Body of pancreas (tissue), 4 donors: ENCODE results near the gene SLC11A2. TPM values are rescaled to one million over a fixed set of nuclear protein-coding genes. Genes with fewer than 3 reads are reported as not detected.

ENCODE experiments used
- ATAC-seq: fragments of 150-250 bp; one replicate; pipeline ENCODE4 v1.9.1; 2016
- DNase-seq, 4 donors: peaks; one replicate each; pipeline ENCODE4 v3.0.0-alpha.2; 2019
- H3K27ac ChIP-seq, 4 donors: fragments of 200-600 bp; sonication (generic); 1 replicate in 3 of 4; 2 replicates in 1 of 4; pipeline versions ENCODE4 v1.5.1 to v1.6.1; 2016 to 2019; ENCODE audit warnings: mild to moderate bottlenecking in 1 of 4, mixed read lengths in 1 of 4, moderate library complexity in 1 of 4
- H3K27me3 ChIP-seq, 2 donors: fragments of 200-600 bp; sonication (generic); one replicate each; pipeline ENCODE4 v1.6.0; 2016; ENCODE audit warnings: mild to moderate bottlenecking in 1 of 2
- H3K36me3 ChIP-seq, 2 donors: fragments of 200-600 bp; sonication (generic); replicated peaks in 1 of 2; 2 replicates each; pipeline ENCODE4 v1.5.1; 2016; ENCODE audit warnings: low read depth in 2 of 2; ENCODE audit not compliant: insufficient read depth in 1 of 2
- H3K4me1 ChIP-seq: fragments of 200-600 bp; sonication (generic); one replicate; pipeline ENCODE4 v1.6.0; 2016
- H3K4me3 ChIP-seq, 2 donors: fragments of 200-600 bp; sonication (generic); 1 replicate in 1 of 2; 2 replicates in 1 of 2; pipeline ENCODE4 v1.5.1; 2016 to 2019
- H3K9me3 ChIP-seq, 3 donors: fragments of 200-600 bp; sonication (generic); 1 replicate in 2 of 3; 2 replicates in 1 of 3; pipeline ENCODE4 v1.5.1; 2016
- POLR2A ChIP-seq, 3 donors: fragments of 450-650 bp; IDR thresholded peaks; one replicate each; pipeline ENCODE4 v1.6.1; 2016; ENCODE audit warnings: antibody characterized with exemption in 3 of 3, mild to moderate bottlenecking in 2 of 3
- WGBS, 2 donors: methylation state at CpG; one replicate each; pipeline ENCODE4 v1.1.5; 2017; 5-methylcytosine and 5-hydroxymethylcytosine counted together
- intact Hi-C: fragments of 100-400 bp; cut with DNase I; formaldehyde crosslinking; loops from one replicate; pipeline ENCODE4 v1.15.1; 2023
- total RNA-seq, 2 donors: library from RNA; depleted of rRNA; stranded (reverse); fragments of >200 nt; gene quantifications; one replicate each; pipeline ENCODE4 v1.1.0, GENCODE V29; 2016
- TF ChIP-seq, protein P1 (sequence below), 7 experiments: fragments of 450-650 bp in 4 of 7; fragments of 200-600 bp in 3 of 7; sonication (generic) in 3 of 7; IDR thresholded peaks; one replicate each; pipeline ENCODE4 v1.5.1; 2016 to 2019; ENCODE audit warnings: antibody characterized with exemption in 7 of 7

SLC11A2 gene
- total RNA-seq, 2 donors from 2014 or later = 53.2 to 55.0 TPM

DNA sequence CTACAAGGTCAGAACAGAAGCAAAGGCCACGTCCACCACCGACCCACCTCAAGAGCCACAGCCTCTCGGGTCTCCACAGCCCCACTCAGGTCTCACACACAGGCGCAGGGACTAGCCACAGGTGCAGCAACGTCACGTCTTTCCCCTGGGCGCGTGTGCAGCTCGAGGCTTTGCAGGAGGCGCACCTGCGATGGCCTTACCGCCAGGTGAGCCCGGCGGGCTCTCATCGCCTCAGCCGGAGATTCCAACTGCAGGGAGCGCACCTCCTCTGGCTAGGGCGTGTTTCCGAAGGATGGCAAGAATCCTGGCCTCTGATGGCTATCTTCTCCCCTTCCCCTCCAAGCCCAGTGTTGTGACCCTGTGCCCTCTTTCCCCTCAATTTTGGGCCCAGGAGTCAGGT is 73.7 kb downstream of the SLC11A2 start, which contains the start of gene HIGD1C:
Gene HIGD1C, plus strand, starts transcription at position 35 of the 400 bp plus-strand sequence. CDS start 1,455 bp downstream, outside the sequence.
- Histone ChIP-seq H3K27me3 (no peaks in the 10 kb centered on the region), H3K27ac (no peak within 1 kb of the TSS), H3K4me1 (no peaks in the 10 kb centered on the region), H3K36me3 (no peaks in the 10 kb centered on the region), H3K4me3 (no peak within 1 kb of the TSS), H3K9me3 (no peaks in the 10 kb centered on the region)
- DNase-seq (no peak), ATAC-seq (no peak)
- 91 to 96% methylated on average over 15 to 18 of the region's 19 CpGs for WGBS, 2 donors
- intact Hi-C loops = no loop called here
- TF ChIP-seq, protein P1, sequence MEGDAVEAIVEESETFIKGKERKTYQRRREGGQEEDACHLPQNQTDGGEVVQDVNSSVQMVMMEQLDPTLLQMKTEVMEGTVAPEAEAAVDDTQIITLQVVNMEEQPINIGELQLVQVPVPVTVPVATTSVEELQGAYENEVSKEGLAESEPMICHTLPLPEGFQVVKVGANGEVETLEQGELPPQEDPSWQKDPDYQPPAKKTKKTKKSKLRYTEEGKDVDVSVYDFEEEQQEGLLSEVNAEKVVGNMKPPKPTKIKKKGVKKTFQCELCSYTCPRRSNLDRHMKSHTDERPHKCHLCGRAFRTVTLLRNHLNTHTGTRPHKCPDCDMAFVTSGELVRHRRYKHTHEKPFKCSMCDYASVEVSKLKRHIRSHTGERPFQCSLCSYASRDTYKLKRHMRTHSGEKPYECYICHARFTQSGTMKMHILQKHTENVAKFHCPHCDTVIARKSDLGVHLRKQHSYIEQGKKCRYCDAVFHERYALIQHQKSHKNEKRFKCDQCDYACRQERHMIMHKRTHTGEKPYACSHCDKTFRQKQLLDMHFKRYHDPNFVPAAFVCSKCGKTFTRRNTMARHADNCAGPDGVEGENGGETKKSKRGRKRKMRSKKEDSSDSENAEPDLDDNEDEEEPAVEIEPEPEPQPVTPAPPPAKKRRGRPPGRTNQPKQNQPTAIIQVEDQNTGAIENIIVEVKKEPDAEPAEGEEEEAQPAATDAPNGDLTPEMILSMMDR (IDR thresholded peaks at IDR 0.05) = no peak
- TF ChIP-seq POLR2A (IDR thresholded peaks at IDR 0.05) = no peak

GRCh38 chr12:50951112-50951511 is 75.1 kb downstream of the SLC11A2 start:
- H3K4me3 ChIP-seq = no peak overlapping the region
- TF ChIP-seq POLR2A (IDR thresholded peaks at IDR 0.05) = no peak
- TF ChIP-seq, protein P1 (IDR thresholded peaks at IDR 0.05) = no peak
- no peaks in the 10 kb centered on the region for H3K9me3 ChIP-seq
- DNase-seq (no peak), ATAC-seq (no peak)
- 86 to 93% methylated on average over 2 of the region's 2 CpGs for WGBS, 2 donors
- H3K27ac ChIP-seq = no peak overlapping the region
- intact Hi-C loops = no loop called here
- H3K27me3 ChIP-seq = no peaks in the 10 kb centered on the region
- H3K36me3 ChIP-seq = no peaks in the 10 kb centered on the region
- no peaks in the 10 kb centered on the region for H3K4me1 ChIP-seq

- no peak overlapping the region for H3K4me3 ChIP-seq
- no peak for ATAC-seq
- TF ChIP-seq, protein P1 (IDR thresholded peaks at IDR 0.05) = no peak
- no peak for TF ChIP-seq POLR2A (IDR thresholded peaks at IDR 0.05)
- 89 to 92% methylated on average over 4 of the region's 4 CpGs for WGBS, 2 donors
- no peak overlapping the region for H3K27ac ChIP-seq
- H3K9me3 ChIP-seq = no peaks in the 10 kb centered on the region
- intact Hi-C loops = no loop called here
- no peaks in the 10 kb centered on the region for H3K27me3 ChIP-seq
- H3K36me3 ChIP-seq = no peaks in the 10 kb centered on the region
- DNase-seq = no peak
- no peaks in the 10 kb centered on the region for H3K4me1 ChIP-seq
These were observed 76.3 kb downstream of the SLC11A2 start for GRCh38 chr12:50949801-50950302.

- no peak for TF ChIP-seq POLR2A (IDR thresholded peaks at IDR 0.05)
- DNase-seq (no peak), ATAC-seq (no peak)
- Histone ChIP-seq H3K36me3 (no peaks in the 10 kb centered on the region), H3K27ac (no peak overlapping the region), H3K9me3 (no peaks in the 10 kb centered on the region), H3K4me3 (no peak overlapping the region), H3K27me3 (no peaks in the 10 kb centered on the region), H3K4me1 (no peaks in the 10 kb centered on the region)
- intact Hi-C loops = no loop called here
- 45 to 54% methylated on average over 2 of the region's 4 CpGs for WGBS, 2 donors
These were observed 77.4 kb downstream of the SLC11A2 start for GRCh38 chr12:50948798-50949197.

DNA sequence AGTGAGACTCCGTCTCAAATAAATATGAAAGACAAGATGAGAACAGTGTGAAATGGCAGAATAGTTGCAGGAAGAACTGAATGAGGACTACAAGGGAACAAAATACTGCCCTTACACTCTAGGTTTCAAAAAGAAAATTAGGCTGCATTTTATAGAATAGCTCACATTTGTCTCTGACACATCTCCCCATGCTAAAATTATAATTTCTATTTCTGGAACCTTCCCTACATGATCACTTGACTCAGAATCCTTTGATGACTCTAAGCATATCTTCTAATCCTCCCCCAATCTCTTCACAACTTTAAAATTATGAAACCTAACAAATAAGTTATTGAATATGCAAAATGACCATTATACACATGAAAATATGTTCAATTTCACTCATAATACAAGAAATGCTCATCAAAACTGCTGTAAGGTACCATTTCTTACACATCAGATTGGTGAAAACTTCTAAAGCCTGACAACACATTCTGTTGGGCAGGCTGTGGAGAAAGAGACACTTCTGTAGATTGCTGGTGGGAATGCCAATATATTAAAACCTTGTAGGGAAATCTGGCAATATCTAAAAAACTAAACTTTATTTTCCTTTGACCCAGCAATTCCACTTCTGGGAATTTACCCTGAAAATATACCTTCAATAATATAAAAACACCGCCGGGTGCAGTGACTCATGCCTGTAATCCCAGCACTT is 78.1 kb downstream of the SLC11A2 start:
- H3K4me1 ChIP-seq = no peaks in the 10 kb centered on the region

More for the DNA sequence above, 78.1 kb downstream of the SLC11A2 start:
- Histone ChIP-seq H3K27ac (no peak overlapping the region), H3K27me3 (no peaks in the 10 kb centered on the region), H3K9me3 (no peaks in the 10 kb centered on the region), H3K4me3 (no peak overlapping the region), H3K36me3 (no peaks in the 10 kb centered on the region)
- ATAC-seq (no peak), DNase-seq (no peak)
- WGBS, 2 donors = 91 to 100% methylated on average over 3 of the region's 3 CpGs
- TF ChIP-seq POLR2A (IDR thresholded peaks at IDR 0.05) = no peak
- TF ChIP-seq, protein P1 (IDR thresholded peaks at IDR 0.05) = no peak
- intact Hi-C loops = no loop called here
